NCI-H1436 (cell line): ENCODE measurements around the gene NBPF26.
"Not testable (repeated sequence)": the region's sequence is repeated elsewhere in the genome, so short reads cannot be mapped to it uniquely, and the experiment has no call there.

Experiments
- DNase-seq: peaks from one replicate; lab custom pipeline; 2025; lab: John Stamatoyannopoulos, UW

NBPF26 gene

GRCh38 chr1:120723715-120724402 lies at the start of gene NBPF26:
TSS of gene NBPF26 (plus strand) at chr1:120723945.
- not testable (repeated sequence) for DNase-seq

GRCh38 chr1:120680106-120680819 lies 43.5 kb upstream of the NBPF26 start:
- not testable (repeated sequence) for DNase-seq

DNA sequence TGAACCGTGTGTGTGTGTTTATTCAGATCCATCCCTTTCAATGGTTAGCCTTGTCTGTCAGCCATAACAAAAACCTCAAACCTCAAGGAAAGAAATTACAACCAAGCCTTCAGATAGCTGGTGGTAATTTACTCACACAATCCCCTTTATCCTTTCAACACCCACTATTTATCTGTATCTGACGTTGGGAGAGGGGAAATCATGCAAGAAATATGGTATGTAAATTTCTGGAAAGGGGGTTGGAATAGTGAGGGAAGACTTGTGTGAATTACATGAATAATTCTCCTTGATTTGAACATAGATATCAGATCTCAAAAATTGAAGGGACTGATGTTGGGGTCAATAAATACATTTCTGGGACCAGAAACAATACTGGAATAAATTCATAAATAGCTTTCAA lies 42.8 kb upstream of the NBPF26 start:
- not testable (repeated sequence) for DNase-seq

- DNase-seq: not testable (repeated sequence)
Observed at GRCh38 chr1:120684397-120684796, 39.3 kb upstream of the NBPF26 start.

DNA sequence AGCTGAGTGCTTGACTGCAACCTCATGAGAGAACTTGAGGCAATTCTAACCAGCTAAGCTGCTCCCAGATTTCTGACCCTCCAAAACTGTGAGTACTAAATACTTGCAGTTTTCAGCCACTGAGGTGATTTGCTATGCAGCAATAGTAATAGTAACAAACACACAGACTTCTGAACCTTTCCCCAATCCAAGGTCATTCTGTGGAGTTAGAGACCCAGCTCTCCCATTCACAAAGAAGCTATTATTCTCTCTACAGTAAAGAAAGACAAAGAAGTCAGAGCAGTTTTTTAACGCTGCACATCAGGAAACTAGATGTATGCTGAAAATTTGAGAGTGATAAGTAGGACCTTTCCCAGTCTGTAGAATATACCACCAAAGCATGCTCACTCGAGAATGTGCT lies 38.1 kb upstream of the NBPF26 start:
- not testable (repeated sequence) for DNase-seq

GRCh38 chr1:120687250-120687649 lies 36.5 kb upstream of the NBPF26 start:
- not testable (repeated sequence) for DNase-seq

- not testable (repeated sequence) for DNase-seq
Observed at GRCh38 chr1:120700807-120701562, 22.8 kb upstream of the NBPF26 start.

DNA sequence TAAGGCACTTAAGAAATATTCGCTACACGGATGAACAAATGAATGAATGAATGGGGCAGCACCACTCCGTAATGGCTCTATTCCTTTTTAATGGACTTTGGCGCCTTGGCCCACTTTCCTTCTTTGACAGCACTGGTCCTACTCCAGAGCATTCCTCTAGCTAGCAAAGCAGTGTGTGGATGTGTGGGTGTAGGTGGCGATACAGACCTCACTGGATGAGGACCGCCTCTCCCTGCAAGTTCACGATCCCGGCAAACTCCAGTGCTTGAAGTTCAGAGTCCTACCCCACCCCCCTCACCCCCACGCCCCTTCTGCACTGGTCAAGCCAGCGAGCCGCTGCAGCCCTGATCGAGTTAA lies 409 bp upstream of the NBPF26 start:
- DNase-seq: not testable (repeated sequence)

DNA sequence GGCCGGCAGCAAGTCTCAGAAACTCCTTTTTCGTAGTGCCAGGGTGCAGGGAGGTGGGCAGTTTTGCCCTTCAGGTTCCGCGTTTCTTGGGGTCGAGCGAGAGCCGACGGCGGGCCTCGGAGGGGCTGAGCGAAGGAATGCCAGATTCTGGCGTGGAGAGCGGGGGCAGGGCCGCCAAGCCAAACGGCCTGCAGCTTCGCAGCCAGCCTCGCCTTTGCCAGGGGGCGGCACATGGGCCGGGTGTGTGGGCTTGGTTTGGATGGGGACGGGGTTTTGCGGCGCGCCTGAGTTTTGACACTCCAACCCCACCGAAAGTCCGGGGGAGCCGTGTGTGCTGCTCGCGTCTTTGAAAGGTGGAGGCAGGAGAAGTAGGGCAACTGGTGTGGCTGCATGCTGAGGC lies 762 bp downstream of the NBPF26 start:
- not testable (repeated sequence) for DNase-seq

- DNase-seq: not testable (repeated sequence)
Observed at GRCh38 chr1:120728811-120729210, 5.1 kb downstream of the NBPF26 start.

DNA sequence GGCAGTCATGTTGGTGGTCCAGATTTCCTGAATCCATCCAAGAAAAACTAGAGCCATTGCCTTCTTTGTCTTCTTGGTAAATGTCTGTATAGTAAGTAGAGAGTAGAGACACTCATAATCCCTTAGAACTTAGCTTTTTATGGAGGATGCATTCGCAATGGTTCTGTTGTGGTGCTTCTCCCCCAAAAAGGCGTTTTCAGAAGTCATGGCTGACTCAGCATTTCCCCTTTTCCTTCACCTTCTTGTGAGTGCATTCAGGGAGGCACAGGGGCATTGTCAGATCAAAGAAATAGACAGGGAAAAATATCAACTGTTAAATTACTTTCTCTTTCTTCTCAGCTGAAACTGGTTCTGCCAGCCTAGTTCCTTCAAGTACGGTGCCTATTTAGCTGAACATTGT lies 45.3 kb downstream of the NBPF26 start:
- not testable (repeated sequence) for DNase-seq

- DNase-seq: not testable (repeated sequence)
Observed at GRCh38 chr1:120805452-120805851, 81.7 kb downstream of the NBPF26 start.

DNA sequence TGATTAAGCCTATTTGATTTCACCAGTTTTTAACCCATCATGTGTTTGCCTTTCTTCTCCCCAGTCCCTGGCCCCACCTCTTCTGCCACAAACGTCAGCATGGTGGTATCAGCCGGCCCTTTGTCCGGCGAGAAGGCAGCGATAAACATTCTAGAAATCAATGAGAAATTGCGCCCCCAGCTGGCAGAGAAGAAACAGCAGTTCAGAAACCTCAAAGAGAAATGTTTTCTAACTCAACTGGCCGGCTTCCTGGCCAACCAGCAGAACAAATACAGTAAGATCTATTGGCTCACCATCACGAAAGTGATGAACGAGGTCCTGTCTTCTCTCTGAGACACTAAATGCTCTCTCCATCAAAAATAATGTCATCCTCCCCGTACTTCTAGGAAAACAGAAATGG lies 88.1 kb downstream of the NBPF26 start:
- not testable (repeated sequence) for DNase-seq

DNA sequence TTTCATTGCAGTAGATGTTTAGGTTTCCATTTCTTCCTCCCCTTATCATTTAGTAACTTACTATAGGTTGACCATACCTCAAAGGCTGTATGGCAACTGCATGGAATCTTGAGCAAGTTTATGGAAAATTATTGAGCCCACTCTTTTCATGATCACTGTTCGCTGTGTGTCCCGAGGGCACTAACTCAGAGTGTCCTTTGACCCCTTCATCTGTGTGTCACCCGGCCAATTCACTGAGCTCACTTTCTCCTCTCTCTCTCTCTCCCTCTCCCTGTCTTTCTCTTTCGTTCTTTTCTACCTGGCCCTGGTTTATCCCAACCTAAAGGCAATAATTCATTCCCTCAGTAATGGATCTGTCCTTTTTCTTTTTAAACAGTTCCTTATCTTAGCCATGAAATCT lies 101.3 kb downstream of the NBPF26 start:
- not testable (repeated sequence) for DNase-seq

GRCh38 chr1:120826623-120827022 lies 102.9 kb downstream of the NBPF26 start:
- not testable (repeated sequence) for DNase-seq

DNA sequence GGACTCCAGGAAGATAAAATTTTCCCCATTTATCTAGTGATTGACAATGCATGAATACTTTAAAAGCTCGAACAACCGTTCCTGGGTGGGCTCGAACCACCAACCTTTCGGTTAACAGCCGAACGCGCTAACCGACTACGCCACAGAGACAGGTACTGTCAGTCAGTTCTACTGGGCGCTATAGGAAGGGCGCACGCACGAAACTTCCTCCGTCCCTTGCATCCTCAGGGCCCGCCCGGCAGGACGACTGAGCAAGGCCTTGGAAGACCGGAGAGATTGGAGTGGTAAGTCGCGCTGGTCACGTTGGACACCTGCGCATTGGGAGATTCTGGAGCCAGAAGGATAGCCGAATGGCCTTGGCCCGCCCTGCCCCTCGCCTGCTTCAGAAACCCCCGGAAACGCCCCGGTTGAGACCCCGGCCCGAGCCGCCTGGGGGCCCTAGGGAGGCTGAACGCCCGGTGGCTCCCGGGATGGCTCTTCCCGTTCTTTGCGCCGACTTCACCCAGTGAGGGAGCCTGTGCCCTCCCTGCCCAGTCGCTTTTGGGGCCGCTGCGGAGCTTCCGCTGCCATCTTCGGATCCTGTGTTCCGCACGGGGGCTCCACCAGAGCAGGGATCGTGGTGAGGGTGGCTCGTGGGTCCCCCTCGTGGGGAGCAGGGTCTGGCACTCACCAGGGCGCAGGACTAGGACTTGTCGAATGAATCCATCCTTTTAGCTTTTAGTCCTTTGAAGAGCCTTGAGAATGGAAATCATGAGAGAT lies 120.6 kb downstream of the NBPF26 start:
- not testable (repeated sequence) for DNase-seq

DNA sequence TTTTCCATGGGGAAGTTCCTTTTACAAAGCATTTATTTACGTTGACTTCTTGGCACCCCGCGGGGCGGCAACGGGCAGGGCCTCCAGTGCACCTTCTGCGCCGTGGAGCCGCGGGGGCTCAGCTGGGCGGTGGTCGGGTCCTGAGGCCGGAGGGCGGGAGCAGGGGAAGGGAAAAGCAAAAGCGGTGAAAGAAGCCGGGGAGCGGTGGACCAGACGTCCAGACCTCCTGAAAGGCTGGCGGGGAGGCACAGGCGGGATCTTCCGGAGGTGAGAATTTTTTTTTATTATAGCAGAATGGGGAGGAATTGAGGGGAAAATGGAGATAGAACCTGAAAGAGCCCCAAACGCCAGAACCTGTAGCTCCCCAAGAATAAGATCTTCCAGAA lies 121.2 kb downstream of the NBPF26 start:
- not testable (repeated sequence) for DNase-seq

- not testable (repeated sequence) for DNase-seq
Observed at GRCh38 chr1:120849400-120850286, 125.9 kb downstream of the NBPF26 start.

DNA sequence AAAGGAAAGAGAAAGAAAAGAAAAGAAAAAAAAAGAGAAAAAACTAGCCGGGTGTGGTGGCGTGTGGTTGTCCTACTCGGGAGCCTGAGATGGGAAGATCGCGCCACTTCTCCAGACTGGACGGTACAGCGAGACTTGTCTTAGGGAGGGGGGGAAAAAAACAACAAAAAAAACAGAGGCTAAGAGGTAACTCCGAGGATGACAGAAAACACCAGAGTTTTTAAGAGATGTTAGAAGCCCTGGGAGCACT lies 126.5 kb downstream of the NBPF26 start:
- DNase-seq: not testable (repeated sequence)

DNA sequence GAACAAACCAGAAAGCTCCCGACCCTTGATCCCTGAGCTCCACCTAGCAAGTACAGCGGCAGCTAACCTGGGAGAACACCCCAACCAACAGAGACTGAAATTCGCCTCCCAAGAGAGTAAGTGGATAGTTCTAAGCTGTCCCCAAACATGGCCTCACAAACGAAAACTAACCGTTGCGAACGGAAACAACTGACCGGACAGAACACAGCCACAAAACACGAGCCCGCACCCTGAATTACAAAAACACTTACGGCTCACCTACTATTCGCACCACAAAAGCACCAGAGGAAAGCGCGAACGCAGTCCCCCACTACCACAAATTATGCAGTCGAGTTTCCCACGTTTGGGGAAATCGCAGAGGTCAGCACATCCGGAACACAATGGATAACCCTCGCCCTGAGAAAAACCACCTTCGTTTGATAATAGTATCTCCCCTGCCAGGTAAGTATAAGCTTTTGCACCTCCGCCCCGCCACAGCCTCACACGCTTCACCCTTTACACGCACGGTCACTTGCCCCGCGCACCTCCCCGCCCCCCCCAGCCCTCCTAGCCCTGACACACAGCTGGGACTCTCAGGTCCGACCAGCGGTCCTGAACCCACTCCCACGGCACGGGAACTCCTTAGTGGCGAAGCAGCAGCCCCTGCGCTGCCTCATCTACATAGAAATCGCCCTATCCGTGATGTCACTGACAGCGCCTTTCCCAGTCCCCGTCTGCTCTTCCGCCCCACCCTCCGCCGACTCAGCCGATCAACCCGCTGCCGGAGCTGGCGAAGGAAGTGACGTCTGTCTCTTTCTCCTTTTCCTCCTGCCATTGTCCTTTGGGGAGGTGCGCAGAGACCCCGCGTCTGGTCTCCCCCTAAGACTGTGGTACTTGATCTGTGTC lies 127.0 kb downstream of the NBPF26 start:
- peak; percentile 21 for DNase-seq
